IPS-NIHi7 (cell line): Measurements from ENCODE around the gene NFE2L2.
"Not testable (repeated sequence)": the region's sequence is repeated elsewhere in the genome, so short reads cannot be mapped to it uniquely, and the experiment has no call there.

Experiments
- DNase-seq: peaks from one replicate; pipeline ENCODE4 v3.0.0; 2012; ENCODE audit warnings: mixed read lengths; ENCODE audit errors: extremely low spot score

NFE2L2 gene

DNA sequence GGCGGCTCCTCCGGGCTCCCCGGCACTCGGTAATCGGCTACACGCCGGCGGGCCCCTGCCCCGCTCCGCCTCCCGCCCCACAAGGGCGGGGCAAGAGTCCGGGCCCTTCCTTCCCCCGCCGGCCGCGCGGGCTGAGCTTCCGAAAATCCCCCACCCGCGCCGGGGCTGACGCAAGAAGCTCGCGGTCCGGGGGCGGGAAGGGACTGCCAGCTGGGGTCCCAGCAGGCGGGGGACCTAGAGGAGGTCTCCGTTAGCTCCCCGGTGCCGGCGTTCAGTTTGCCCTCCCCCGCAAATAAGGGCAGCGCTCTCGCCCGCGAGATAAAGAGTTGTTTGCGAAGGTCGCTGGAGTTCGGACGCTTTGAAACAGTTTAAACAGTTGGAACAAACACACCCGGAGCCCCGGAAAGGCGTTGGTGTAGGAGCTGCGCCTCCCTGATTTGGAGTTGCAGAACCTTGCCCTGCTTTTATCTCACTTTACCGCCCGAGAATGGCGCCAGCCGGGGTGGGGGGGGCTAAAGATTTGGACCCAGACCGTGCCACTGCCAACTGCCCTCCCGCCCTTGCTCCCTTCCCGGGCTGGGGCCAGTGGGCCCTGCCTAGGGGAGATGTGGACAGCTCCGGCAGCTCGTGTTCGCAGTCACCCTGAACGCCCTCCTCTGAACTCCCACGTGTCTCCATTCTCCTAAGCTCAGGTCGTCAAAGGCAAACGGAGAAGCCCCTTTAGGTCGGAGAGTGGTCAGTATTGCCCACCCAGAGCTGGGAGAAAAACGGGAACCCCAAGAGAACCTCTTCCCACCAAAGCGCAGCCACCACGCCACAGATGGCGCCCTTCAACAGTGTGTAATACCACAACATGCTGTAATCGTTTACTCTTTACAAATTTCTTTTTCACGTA, at the start of gene NFE2L2:
Gene NFE2L2 (minus strand): TSS at position 35 of the 895 bp plus-strand sequence. CDS start 151 bp downstream, outside the sequence.
- DNase-seq: peak; percentile 90

DNA sequence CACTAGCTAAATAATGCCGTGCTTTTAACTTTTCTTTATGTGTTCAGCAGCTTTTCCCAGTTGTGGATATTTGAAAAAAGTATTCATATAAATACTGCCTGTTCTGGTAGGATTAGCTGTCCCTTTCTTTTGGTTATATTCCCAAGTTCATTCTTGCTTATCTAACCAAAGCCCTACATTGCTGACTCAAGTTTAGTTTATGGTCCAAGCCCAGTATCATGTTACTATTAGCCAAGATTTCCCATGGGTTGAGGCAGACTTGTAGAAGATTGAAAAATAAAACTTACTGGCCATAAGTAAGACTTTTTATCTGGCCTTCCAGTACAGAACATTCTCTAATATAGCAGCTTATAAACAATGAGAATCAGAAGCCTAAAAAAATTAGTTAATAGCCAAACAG, 49.7 kb upstream of the NFE2L2 start:
- DNase-seq: no peak

- DNase-seq: no peak
Observed at GRCh38 chr2:177313162-177313781, 48.7 kb upstream of the NFE2L2 start.

- DNase-seq: no peak
Observed at GRCh38 chr2:177312562-177312961, 48.0 kb upstream of the NFE2L2 start.

- DNase-seq: not testable (repeated sequence)
Observed at GRCh38 chr2:177309672-177310309, 45.3 kb upstream of the NFE2L2 start.

DNA sequence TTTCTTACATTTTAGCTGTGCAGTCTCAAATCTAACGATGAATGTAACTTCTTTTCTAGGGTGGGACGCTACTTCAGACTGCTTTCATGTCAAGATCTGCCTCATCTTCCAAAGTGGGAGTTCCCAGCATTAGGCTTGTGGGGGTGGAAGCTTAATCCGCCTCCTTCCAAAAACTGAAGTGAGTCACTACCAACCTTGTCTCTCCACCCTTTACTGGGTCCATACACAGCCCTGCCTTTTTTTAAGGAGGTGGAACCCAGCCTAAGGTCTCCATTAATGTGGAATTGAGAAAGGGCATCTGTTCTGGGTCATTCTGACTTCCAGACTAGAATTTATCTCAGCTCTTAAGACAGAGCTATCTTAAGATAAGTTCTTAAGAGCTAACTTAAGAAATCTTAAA, 42.0 kb upstream of the NFE2L2 start:
- DNase-seq: no peak

DNA sequence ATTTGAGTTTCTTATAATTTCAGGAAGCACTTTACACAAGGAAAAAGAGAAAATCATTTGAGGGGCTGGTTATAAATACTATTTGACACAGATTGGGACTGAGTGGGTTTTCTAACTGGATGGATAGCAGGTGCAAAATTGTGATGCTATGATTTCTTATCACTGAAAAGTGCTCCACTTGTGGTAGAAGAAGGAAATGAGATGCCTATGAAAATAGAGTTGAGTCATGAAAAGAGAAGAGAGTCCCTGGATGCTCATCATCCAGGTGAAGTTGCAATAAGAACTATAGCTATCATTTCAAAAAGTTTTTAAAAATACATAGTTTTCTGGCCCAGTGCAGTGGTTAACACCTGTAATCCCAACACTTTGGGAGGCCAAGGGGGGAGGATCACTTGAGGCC, 39.4 kb upstream of the NFE2L2 start:
- DNase-seq: no peak

DNA sequence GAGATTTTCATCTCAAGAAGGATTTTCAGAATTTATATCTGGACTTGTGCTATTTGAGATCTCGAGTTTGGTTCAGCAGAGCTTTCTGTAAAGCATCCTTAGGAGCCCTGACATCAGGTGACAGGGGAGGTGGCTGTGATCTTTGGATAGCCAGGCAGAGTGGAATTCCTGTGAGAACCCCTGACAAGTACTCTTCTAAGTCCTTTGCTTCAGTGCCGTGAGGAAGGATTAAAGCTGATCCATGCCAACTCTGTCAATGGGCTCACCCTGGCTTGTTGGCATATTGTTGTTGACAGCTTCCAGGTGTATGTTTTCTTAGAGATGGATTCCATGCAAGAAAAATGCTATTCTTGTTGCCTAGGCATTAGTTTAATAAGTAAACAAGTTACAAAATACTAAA, 38.0 kb upstream of the NFE2L2 start:
- DNase-seq: no peak

- DNase-seq: no peak
Observed at GRCh38 chr2:177298191-177298590, 33.7 kb upstream of the NFE2L2 start.

- DNase-seq: no peak
Observed at GRCh38 chr2:177296040-177296439, 31.5 kb upstream of the NFE2L2 start.

- DNase-seq: no peak
Observed at GRCh38 chr2:177295484-177295883, 31.0 kb upstream of the NFE2L2 start.

- DNase-seq: no peak
Observed at GRCh38 chr2:177291701-177292100, 27.2 kb upstream of the NFE2L2 start.

DNA sequence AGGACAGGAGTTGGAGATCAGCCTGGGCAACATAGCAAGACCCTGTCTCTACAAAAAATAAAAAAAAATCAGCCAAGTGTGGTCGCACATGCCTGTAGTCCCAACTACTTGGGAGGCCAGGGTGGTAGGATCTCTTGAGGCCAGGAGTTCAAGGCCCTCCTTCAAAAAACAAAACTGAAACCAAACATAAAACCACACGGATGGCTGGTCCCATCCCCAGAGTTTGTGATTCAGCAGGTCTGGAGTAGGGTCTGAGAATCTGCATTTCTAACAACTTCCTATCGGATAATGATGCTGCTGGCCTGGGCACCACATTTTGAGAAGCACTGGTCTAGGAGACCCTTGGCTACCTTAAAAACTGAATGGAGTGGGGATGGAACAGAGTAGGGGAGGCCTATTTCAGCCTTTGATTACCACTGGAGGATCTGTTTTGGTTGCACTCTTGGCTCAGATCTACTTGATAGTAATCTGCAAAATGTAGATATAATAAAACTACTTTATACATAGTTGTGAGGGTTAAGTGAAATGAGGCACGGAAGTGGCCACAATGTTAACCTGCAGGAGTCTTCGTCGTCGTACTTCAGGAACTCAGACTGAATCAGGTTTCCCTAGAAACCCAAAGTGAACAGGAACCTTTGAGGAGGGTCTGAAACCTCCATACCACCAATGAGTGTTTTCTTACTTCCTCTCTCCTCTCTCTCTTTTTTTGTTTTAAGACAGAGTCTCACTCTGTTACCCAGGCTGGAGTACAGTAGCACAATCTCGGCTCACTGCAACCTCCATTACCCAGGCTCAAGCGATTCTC, 25.5 kb upstream of the NFE2L2 start:
- DNase-seq: no peak

DNA sequence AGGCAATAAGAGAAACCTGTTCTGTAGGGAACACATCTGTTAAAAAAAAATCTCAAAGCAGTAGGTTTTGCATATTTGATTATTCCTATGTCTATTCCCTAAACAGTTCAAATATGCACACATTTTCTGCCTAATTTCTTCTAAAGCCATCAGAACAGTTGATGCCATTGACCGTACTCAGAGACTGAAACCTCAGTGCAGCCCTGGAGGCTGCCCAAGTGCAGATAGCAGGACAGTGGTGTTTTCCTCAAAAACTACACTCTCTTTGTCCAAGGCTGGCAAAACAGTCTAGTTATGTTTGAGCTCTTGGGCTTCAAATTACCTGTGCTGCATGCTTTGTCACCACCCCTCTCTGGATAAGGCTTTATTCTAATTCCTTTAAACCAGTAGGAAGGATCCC, 23.3 kb upstream of the NFE2L2 start:
- DNase-seq: no peak

DNA sequence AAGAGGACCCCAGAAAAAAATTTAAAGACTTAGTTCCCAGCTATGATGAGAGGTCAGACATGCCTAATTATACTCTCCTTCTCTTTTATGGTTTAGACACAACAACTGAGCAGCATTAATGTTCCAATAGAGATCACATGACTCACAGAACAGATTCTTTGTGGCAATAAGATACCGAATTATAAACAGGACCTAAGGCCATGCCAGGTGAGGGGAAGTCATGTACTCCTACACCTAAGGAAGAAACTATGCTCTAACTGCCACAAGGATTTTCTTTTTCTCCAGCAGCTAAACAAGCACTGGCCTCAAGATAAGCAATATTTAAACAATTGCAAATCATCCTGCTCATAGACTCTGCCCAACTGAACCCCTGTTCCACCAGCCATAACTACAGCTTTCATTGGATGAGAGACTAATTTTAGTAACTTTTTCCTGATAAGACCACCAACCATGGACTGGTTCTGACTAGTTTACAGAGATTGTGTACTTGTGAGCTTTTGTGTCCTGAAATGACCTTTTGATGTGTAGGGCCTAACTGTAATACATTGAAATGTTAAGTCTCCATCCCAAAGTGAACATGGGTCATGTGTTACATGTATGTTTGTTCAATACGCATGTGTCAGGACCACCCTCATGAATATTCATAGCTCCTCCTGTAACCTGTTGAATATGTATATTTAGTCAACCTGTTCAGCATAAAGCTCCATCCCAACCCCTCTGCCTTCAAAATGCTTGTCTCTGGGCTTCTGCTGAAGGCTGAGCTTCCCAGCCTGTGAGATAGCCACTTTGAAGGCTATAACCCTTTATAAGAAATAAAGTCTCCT, 21.6 kb upstream of the NFE2L2 start:
- no peak for DNase-seq

GRCh38 chr2:177284531-177284930, 20.0 kb upstream of the NFE2L2 start:
- DNase-seq: no peak

DNA sequence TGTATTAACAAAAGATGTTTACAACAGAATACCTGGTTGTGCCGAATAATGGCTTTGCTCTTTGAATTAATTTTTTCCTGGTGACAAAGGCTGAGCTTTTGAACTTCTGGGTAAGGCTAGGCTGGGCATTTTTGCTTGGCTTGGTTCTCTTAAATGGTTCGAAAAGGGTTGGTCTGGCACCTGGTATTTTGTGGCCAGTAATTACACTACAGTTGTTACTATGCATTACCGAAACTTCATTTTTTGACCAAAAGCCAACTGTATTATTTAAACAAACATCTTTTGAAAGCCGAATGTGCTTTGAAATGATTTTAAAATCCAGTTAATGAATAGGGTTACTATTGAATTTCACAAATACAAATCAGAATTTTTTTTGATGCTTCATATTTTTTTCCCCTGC, 19.4 kb upstream of the NFE2L2 start:
- DNase-seq: no peak

- no peak for DNase-seq
Observed at GRCh38 chr2:177282787-177283572, 18.5 kb upstream of the NFE2L2 start.

- no peak for DNase-seq
Observed at GRCh38 chr2:177282181-177282641, 17.7 kb upstream of the NFE2L2 start.
